Epithelial cell of proximal tubule (primary cell): ENCODE data around the gene C7orf33. TPM values are rescaled to one million over a fixed set of nuclear protein-coding genes. Genes with fewer than 3 reads are reported as not detected.

Source experiments
- DNase-seq: peaks from one replicate; pipeline ENCODE4 v3.0.0-alpha.2; 2011; ENCODE audit warnings: low read depth
- H3K4me3 ChIP-seq: 2 replicates; pipeline ENCODE4 v1.5.1; 2011; ENCODE audit warnings: low read depth, mild to moderate bottlenecking, low read length
- CTCF ChIP-seq: conservative IDR thresholded peaks from 2 replicates; pipeline ENCODE4 v1.5.1; 2012; ENCODE audit warnings: low read depth, mild to moderate bottlenecking, low read length
- total RNA-seq: library from RNA; depleted of rRNA; stranded (reverse); fragments of >200 nt; gene quantifications from 2 replicates; pipeline ENCODE4 v1.2.3, GENCODE V29; 2015

Gene C7orf33
- total RNA-seq: not detected in 2 replicates

- DNase-seq: no peak
- TF ChIP-seq CTCF: no peak
- no peak within 1 kb of the TSS for H3K4me3 ChIP-seq
Measured at GRCh38 chr7:148590471-148590870, at the start of gene C7orf33. Gene C7orf33 (plus strand): TSS chr7:148590766. CDS start chr7:148590926, 160 bp downstream.

GRCh38 chr7:148541891-148542504 is 48.6 kb upstream of the C7orf33 start:
- no peak for TF ChIP-seq CTCF
- no peak for DNase-seq

GRCh38 chr7:148543302-148543701 is 47.3 kb upstream of the C7orf33 start:
- no peak overlapping the region for H3K4me3 ChIP-seq
- no peak for DNase-seq
- no peak for TF ChIP-seq CTCF

More at GRCh38 chr7:148541891-148542504, 48.6 kb upstream of the C7orf33 start:
- no peak overlapping the region for H3K4me3 ChIP-seq

- TF ChIP-seq CTCF: no peak
- DNase-seq: no peak
Measured at GRCh38 chr7:148545172-148545571, 45.4 kb upstream of the C7orf33 start.

GRCh38 chr7:148545932-148546331 is 44.6 kb upstream of the C7orf33 start:
- TF ChIP-seq CTCF: no peak
- no peak overlapping the region for H3K4me3 ChIP-seq

More at GRCh38 chr7:148545172-148545571, 45.4 kb upstream of the C7orf33 start:
- no peak overlapping the region for H3K4me3 ChIP-seq

GRCh38 chr7:148546857-148547256 is 43.7 kb upstream of the C7orf33 start:
- DNase-seq: no peak
- H3K4me3 ChIP-seq: no peak overlapping the region
- no peak for TF ChIP-seq CTCF

More at GRCh38 chr7:148545932-148546331, 44.6 kb upstream of the C7orf33 start:
- no peak for DNase-seq

- TF ChIP-seq CTCF: no peak
- no peak for DNase-seq
- no peak overlapping the region for H3K4me3 ChIP-seq
Measured at GRCh38 chr7:148547951-148548350, 42.6 kb upstream of the C7orf33 start.
